HG02840 (cell line): ENCODE measurements around the gene NUCB2.

Experiments
- ATAC-seq: cut with Tn5 transposase; IDR thresholded peaks from one replicate; pipeline ENCODE4 v1.9.1; 2021; ENCODE audit warnings: mild to moderate bottlenecking, moderate library complexity, moderate number of reproducible peaks; ENCODE audit not compliant: unreplicated experiment, low FRiP score

NUCB2 gene

DNA sequence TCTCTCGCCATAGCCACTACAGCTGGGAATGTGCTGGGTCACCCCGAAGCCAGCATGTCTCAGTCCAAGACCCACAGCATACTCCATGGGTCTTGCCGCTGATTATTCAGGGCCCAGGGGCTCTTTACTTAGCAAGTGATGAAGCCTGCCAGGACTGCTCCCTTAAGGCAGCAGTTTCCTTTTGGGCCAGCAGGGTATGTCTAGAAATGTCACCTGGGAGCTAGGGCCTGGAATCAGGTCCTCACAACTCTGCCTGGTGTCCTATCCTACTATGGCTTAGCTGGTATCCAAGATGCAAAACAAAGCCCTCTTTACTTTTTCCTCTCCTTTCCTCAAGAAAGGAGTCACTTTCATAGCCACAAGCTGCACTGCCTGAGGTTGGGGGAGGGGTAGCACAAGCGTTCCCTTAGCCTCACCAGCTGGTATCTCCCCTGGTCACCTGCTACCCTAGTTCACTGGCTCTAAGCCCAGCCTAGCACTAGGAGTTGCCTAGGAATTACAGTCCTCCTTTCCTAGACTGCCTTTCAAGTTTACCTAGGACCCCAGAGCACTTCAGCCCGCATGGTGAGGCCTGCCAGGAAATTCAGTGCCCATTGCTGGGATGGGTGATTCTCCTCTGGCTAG is 52.4 kb downstream of the NUCB2 start:
- no peak for ATAC-seq

GRCh38 chr11:17331669-17332068 is 55.1 kb downstream of the NUCB2 start:
- no peak for ATAC-seq

GRCh38 chr11:17333799-17334586 is 57.5 kb downstream of the NUCB2 start:
- no peak for ATAC-seq

DNA sequence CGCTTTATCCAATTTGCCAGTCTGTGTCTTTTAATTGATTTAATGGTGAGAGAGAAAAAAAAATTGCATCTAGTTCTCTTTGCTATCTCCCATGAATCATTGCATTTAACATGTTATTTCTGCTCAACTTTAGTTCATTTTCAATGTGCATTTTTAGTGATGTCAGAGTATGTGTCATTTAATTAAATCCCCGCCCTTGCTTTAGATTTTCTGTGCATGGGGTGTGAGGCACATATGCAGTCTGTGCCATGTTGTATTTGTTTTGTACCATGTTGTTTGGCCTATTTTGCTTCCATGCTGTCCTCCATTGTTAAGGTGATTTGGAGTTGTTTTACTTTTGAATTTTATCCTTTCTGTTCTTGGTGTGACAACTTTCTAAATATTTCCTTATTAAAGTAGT is 66.7 kb downstream of the NUCB2 start:
- no peak for ATAC-seq

DNA sequence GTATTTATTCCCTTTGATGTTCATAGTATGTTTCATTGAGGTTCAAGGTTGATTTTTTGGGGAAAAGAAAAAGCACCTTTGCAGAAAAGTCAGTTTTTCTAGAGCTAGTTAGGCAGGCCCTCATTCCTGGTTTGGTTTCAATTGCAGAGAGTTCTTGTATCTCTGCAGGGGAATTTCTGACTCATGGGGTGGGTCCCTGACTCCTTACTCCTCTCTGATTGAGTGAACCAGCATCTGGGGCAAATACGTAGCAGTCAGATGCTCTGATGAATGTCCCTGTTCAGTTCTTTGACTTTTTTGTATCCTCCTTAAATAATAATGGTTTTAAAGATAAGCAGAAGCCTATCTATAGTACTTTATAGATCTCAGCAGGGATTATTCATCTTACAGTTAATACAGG is 67.4 kb downstream of the NUCB2 start:
- no peak for ATAC-seq

DNA sequence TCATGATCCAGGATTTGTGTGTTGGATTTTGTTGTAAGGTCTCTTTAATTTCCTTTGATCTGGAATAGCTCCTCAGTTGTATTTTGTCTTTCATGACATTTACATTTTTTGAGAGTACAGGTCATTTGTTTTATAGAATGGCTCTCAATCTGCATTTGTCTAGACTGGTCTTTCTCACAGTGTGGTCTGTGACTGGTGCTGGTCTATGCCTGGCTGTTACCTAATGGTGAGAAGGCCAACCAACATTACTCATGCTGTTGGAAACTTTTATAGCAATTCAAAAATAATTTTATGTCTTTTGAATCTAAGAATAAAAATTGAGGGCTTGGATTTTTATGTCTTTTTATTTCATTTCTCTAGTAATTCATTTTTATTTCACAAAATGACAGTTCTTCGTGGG is 71.1 kb downstream of the NUCB2 start:
- no peak for ATAC-seq

DNA sequence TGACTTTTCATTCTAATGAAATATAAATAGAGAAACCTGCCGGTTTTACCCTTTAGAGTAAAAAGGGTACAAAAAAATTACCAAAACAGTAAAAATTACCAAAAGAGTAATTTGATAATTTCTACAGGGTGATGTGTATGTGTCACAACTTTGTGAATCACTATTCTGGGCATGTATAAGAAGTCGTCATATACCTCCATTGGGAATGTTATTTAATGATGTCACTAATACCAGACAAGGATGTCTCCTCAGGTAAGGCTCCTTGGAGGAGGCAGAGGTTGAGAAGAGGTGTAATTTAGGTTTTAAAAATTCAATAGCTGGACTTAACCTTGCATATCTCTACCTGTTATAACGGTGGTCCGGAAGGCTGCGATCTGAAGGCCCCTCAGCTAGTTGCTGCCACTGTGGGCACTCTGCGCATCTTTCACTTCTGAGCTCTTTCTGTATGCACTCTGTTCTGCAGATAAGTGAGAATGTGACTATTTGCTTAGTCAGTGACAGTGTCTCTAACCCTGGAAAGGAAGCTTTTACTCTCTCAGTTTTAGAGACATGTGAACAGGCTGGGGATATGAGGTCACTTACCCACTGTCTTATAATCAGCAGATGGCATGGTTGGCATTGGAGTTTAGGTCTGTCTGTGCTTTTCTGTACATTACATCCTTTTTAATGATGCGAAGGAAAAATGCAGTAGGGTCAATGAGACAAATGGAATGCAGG is 74.1 kb downstream of the NUCB2 start:
- no peak for ATAC-seq

DNA sequence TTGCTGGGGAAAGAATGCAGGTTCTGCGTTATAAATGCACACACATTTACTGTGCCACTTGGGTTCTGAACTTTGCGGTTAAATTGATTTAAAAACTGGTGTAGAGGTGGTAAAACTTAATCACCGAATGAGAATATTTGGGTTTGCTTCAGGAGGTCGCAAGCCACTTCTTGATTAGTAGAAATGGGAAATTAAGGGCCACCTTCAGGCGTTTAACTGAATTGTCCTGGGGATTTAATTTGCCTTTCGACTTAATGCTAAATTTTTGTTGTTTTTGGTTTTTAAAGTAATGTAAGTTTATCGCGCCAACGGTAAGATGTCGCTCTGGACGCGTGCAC is 74.6 kb downstream of the NUCB2 start:
- ATAC-seq = no peak

DNA sequence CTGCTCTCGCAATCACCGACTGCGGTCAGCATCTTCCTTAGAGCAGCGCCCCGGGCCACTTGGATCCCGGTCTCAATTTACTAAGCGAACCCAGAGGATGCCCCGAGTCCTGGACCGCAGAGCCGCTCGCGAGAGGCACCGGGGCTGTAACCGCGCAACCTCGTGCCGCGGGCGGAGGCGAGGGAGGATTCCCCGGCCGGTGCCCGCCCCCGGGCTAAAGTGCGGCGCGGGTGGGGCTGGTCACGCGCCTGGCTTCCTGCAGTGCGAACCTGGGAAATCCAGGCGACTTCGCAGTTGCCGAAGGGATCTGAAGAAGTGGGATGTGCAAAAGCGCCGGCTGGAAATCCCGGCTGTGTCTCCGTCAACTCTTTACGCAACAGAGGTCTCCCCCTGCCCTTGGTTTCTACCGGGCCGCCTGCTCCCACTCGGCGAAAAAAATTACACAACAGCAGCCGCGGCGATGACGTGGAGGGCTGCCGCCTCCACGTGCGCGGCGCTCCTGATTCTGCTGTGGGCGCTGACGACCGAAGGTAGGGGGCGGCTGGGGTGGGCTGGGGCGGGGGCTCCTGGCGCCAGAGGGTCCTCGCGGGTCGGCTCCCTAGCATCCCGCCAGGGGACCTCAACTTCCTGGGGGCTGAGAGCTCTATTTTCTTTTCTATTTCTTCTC is 75.1 kb downstream of the NUCB2 start, which contains the start of gene NCR3LG1:
Gene NCR3LG1, plus strand, starts transcription at position 291 of the 667 bp plus-strand sequence. Its CDS starts 170 bp downstream, at position 461.
- ATAC-seq = no peak

DNA sequence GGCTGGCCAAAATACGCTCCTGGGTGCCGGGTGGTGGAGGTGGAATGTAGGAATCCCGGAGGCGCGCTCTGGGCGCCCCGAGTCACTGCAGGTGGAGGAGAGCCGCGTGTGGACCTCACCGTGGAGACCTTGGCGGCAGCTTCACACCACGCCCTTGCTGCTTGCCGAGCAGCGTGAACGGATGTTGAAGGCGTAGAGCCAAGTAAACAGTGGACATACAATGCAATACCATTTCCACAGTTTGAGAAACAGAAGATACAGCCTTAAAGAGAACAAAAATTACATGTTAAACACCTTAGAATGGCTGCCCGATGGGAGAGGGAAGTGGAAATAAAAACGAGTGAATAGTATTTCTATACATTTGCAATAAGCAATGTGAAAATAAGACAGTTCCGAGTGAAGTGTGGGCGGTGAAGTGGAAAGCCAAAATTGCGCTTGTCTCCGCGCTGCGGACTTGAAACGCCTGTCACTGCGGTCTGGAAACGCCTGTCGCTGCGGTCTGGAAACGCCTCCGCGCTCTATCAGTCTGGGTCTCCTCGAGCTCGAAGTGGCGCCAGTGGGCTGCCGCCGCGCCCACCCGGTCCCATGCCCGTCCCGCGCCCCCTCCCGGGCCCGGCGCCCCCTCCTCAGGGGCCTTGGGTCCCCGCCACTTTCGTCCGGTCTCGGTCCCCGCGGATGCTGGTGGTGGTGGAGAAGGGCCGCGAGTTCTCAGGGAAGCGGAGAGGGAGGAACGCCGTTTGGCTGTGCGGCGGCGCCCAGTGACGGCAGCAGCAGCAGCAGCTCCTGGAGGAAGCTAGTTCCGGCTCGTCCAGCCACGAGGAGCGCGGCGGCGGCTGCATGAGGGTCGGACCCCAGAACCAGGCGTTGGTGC is 76.6 kb downstream of the NUCB2 start:
- no peak for ATAC-seq

DNA sequence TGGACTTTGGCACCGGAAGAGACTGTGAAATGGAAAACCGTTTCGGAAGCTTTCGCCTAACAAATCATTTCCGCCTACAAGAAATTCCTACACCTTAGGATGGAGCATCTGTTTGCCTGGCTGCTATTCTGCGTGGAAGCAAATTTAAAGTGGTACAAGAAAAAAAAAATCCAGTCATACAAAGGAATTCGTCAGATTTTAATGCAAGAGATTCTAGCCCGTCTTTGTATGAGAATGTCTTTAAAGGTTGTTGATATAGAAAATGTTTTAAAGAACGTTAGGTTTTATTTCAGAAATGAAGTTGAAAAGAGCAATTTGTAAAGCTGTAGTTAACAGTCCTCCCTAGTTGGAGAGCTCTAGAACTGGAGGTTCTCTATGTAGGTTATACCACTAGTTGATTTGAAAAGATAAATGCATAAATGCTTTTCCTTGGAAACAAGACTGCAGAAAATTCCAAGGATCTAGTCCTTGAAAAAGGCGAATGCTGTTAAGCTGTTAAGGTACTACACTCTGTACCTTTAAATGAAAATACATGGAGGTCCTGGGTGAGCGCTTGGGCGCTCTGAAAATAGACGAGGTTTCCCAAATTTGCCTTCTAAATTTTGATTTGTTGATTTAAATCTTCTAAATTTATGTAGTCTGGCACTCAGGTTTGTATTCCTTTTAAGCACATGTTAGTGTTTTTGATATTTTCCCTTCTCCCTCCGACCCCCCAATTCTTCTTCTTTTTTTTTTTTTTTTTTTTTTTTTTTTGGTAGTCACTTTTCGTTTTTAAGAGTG is 77.5 kb downstream of the NUCB2 start:
- ATAC-seq = no peak

- peak; percentile 49 for ATAC-seq
Observed at GRCh38 chr11:17354601-17354991, 78.1 kb downstream of the NUCB2 start.

GRCh38 chr11:17366495-17366894 is 90.0 kb downstream of the NUCB2 start:
- no peak for ATAC-seq

DNA sequence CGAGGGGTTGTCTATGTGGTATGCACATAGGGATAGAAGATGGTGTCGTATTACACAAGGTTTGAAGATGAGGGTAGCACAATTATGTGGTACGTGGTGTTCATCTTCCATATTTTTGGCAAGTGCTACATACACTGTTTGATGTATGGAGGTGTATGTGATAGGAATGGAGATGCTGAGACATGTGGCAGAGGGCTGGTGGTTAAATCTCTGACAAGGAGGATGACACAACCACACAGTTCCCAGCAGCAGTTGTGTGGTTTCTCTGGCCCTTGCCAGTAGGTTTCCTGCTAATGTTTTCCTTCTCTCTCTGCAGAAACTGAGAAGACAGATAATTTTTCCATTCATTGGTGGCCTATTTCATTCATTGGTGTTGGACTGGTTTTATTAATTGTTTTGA is 92.0 kb downstream of the NUCB2 start:
- no peak for ATAC-seq

GRCh38 chr11:17369094-17369493 is 92.6 kb downstream of the NUCB2 start:
- ATAC-seq = no peak

DNA sequence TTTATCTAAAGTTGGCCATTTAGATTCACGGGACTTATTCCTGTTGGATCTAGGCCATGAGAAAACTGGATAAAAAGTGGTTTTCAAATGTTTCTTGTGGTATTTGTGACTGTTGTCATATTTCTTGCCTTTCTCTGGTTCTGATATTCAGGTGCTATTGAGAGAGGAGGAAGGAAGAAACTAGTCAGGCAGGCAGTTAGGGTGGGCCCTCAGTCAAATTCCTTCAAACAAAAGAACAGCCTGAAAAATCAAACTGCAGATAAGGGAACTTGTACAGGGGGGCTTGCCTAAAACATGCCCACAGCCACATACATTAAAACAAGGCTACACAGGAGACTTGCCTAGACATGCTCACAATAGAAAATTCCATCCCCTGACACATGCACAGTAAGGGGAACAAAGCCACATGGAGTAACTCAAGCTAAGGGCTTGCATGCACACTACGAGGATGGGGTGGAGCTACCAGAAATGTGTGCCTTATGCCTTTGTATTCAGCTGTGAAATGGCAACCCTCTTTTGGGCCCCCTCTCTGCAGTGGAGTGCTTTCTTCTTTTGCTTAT is 93.2 kb downstream of the NUCB2 start:
- no peak for ATAC-seq

DNA sequence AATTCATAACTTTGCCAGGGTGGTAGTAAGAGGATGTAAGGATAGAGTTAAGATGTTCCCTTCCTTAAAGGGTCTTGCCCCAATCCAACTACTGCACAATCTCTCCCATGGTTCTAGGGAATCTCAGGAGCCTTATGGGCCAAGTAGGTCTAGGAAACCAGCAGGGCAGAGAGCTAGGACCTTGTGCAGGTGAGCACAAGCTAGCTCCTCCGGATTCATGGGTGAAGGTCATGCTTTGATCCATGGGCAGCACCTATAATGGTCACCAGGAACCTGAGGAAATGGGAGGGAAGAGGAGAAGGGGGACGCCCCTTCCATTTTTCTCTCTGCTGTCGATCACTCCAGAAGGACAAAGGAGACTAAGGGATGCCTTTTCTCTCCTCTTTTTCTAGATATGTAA is 95.1 kb downstream of the NUCB2 start:
- no peak for ATAC-seq

- no peak for ATAC-seq
Observed at GRCh38 chr11:17375547-17375946, 99.0 kb downstream of the NUCB2 start.

DNA sequence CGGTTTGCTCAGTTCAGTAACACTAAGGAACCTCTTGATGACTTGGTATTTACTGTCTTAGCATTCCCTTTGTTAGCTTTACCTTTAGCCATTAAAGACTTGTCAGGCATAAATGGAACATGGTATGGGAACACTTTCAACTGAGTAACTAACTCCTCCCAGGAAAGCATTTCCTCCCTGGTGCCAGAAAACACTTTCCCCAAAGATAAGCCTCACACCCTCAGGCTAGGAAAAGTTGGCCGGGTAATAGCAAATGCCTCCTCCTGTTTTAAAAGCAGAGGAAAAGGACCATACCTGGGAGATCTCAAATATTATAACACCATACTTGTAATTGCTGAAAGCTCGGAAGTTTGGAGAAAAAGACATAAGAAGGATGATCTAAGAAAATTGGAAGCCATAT is 100.0 kb downstream of the NUCB2 start:
- no peak for ATAC-seq
